ENCODE measurements around the gene PPBP.

Gene PPBP

GRCh38 chr4:73988061-73988460 is at the start of gene PPBP:
TSS of gene PPBP (minus strand) at chr4:73988190. CDS start at chr4:73988103, 87 bp downstream.
- TF ChIP-seq CTCF (IDR thresholded peaks at IDR 0.05; ENCODE audit: low read length, missing control alignments): no peak
- DNase-seq (ENCODE audit: low read depth): no peak
- no peak within 1 kb of the TSS for H3K4me3 ChIP-seq (replicated peaks; ENCODE audit: low read depth, low read length)

- TF ChIP-seq CTCF (IDR thresholded peaks at IDR 0.05; ENCODE audit: low read length, missing control alignments): no peak
Measured at GRCh38 chr4:74037076-74037955, 49.3 kb upstream of the PPBP start.

GRCh38 chr4:74033739-74034138 is 45.7 kb upstream of the PPBP start:
- TF ChIP-seq CTCF (IDR thresholded peaks at IDR 0.05; ENCODE audit: low read length, missing control alignments): no peak
- H3K4me3 ChIP-seq (replicated peaks; ENCODE audit: low read depth, low read length): no peak overlapping the region
- DNase-seq (ENCODE audit: low read depth): peak; percentile 51

More at GRCh38 chr4:74037076-74037955, 49.3 kb upstream of the PPBP start:
- no peak for DNase-seq (ENCODE audit: low read depth)
- peak overlapping the region; percentile 82 for H3K4me3 ChIP-seq (replicated peaks; ENCODE audit: low read depth, low read length)

GRCh38 chr4:74032064-74032463 is 44.1 kb upstream of the PPBP start:
- TF ChIP-seq CTCF (IDR thresholded peaks at IDR 0.05; ENCODE audit: low read length, missing control alignments): no peak
- no peak overlapping the region for H3K4me3 ChIP-seq (replicated peaks; ENCODE audit: low read depth, low read length)
- DNase-seq (ENCODE audit: low read depth): peak; percentile 53

GRCh38 chr4:74031576-74031975 is 43.6 kb upstream of the PPBP start:
- H3K4me3 ChIP-seq (replicated peaks; ENCODE audit: low read depth, low read length): no peak overlapping the region
- TF ChIP-seq CTCF (IDR thresholded peaks at IDR 0.05; ENCODE audit: low read length, missing control alignments): no peak
- DNase-seq (ENCODE audit: low read depth): no peak

GRCh38 chr4:74030285-74030684 is 42.3 kb upstream of the PPBP start:
- no peak overlapping the region for H3K4me3 ChIP-seq (replicated peaks; ENCODE audit: low read depth, low read length)
- no peak for DNase-seq (ENCODE audit: low read depth)
- no peak for TF ChIP-seq CTCF (IDR thresholded peaks at IDR 0.05; ENCODE audit: low read length, missing control alignments)

- no peak for TF ChIP-seq CTCF (IDR thresholded peaks at IDR 0.05; ENCODE audit: low read length, missing control alignments)
- no peak overlapping the region for H3K4me3 ChIP-seq (replicated peaks; ENCODE audit: low read depth, low read length)
- DNase-seq (ENCODE audit: low read depth): no peak
Measured at GRCh38 chr4:74028504-74028903, 40.5 kb upstream of the PPBP start.
